Choroid plexus epithelial cell (primary cell): ENCODE results near the gene CHRM5.

Source experiments
- DNase-seq: peaks from one replicate; pipeline ENCODE4 v3.0.0-alpha.2; 2010; ENCODE audit warnings: low read depth
- H3K4me3 ChIP-seq: 2 replicates; pipeline ENCODE4 v1.5.1; 2011; ENCODE audit warnings: low read depth, mild to moderate bottlenecking, control low read depth, low read length, moderate library complexity
- TF ChIP-seq, protein P1 (sequence below): conservative IDR thresholded peaks from 2 replicates; pipeline ENCODE4 v1.5.1; 2011; ENCODE audit warnings: low read depth, mild to moderate bottlenecking, control low read depth, inconsistent platforms, low read length, moderate library complexity

The CHRM5 gene

DNA sequence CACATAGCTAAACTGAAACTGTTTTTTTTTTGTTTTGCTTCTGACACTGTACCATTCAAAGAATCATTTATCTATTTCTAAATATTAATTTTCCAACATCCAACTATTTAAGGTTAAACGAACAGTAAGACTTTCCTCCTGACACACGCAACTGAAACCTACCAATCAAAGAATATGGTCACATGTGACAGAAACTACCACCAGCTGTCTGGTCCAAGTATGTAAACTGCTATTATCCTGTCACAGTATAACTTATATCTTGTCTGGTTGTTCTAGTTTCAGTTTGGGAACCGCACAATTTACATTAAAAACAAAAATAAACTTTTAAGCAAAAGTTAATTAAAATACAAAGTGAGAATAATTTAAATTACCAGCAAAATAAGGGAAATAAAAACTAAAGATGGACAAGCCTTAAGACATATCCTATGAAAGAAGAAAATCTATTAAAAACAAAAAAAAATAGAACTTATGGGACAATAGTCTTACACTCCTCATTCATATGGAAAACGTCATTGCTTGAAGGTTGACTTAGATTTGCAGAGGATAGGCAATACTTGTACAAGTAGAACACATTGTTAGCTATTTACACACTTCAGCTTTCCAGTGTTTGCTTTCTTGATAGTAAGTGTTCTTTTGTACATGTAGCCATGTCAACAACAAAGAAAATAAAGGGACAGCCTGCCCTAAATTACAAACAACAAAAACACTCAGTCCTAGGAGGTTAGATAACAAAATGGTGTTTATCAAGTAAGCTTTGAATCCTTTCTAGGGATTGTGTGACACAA lies 26.8 kb upstream of the CHRM5 start:
- H3K4me3 ChIP-seq = no peak overlapping the region
- TF ChIP-seq, protein P1, sequence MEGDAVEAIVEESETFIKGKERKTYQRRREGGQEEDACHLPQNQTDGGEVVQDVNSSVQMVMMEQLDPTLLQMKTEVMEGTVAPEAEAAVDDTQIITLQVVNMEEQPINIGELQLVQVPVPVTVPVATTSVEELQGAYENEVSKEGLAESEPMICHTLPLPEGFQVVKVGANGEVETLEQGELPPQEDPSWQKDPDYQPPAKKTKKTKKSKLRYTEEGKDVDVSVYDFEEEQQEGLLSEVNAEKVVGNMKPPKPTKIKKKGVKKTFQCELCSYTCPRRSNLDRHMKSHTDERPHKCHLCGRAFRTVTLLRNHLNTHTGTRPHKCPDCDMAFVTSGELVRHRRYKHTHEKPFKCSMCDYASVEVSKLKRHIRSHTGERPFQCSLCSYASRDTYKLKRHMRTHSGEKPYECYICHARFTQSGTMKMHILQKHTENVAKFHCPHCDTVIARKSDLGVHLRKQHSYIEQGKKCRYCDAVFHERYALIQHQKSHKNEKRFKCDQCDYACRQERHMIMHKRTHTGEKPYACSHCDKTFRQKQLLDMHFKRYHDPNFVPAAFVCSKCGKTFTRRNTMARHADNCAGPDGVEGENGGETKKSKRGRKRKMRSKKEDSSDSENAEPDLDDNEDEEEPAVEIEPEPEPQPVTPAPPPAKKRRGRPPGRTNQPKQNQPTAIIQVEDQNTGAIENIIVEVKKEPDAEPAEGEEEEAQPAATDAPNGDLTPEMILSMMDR = no peak
- DNase-seq = no peak

GRCh38 chr15:33946152-33946551 lies 22.1 kb upstream of the CHRM5 start:
- TF ChIP-seq, protein P1 = no peak
- H3K4me3 ChIP-seq = no peak overlapping the region
- no peak for DNase-seq

GRCh38 chr15:33955945-33956344 lies 12.4 kb upstream of the CHRM5 start:
- DNase-seq = no peak
- TF ChIP-seq, protein P1 = no peak
- H3K4me3 ChIP-seq = no peak overlapping the region

DNA sequence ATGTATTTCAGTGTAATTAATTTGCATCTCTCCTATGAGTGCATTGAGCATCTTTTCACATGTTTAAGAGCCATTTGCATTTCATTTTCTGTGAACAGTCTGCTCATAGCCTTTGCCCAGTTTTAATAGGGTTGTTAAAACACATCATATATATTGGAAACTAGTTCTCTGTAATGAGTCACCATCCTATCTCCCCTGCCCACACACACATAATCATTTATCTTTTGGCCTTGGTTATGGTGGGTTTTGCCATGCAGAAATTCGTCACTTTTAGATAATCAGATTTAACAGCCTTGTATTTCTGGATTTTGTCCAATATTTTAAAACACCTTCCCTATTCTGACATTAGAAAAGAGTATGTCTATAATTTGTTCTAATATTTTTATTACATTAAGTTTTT lies 11.9 kb upstream of the CHRM5 start:
- H3K4me3 ChIP-seq = no peak overlapping the region
- TF ChIP-seq, protein P1 = no peak
- DNase-seq = no peak

DNA sequence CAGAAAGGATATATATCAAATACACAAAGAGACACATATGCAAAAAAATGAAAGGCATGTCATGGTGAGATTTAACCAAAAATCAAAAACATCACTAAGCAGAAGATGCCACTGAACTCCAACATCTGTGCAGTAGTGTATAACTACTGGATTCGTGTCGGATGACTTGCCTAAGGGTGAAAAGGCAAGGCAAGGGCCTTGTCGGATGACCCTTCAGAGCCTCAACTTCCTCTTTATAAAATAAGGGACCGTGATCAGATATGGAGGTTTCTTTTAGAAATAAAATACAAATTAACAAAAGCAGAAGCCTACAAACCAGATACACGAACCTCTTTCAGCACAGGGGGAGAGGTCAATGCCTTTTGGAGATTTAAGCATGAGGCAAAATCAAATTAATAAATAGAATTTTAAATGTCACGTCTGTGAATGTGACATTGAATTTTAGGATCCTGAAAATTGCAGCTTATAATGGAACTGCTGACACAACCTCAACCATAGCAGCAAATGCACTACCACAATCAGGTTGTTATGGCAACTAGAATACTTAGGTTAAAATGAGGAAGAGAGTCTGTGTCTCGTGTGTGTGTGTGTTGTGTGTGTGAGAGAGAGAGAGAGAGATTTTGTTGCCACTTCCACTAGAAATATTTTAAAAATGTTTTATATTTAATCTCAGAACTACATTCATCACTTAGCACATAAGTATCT lies 8.3 kb upstream of the CHRM5 start:
- TF ChIP-seq, protein P1 = no peak
- no peak overlapping the region for H3K4me3 ChIP-seq
- DNase-seq = no peak

- DNase-seq = no peak
- no peak overlapping the region for H3K4me3 ChIP-seq
- TF ChIP-seq, protein P1 = no peak
These were observed 7.8 kb upstream of the CHRM5 start for GRCh38 chr15:33960549-33960935.
